SW480 (cell line): Measurements from ENCODE around the gene TMEM50B.
"Not testable (repeated sequence)": the region's sequence is repeated elsewhere in the genome, so short reads cannot be mapped to it uniquely, and the experiment has no call there.

ENCODE experiments used
- DNase-seq: peaks from one replicate; pipeline ENCODE4 v3.0.0-alpha.2; 2016; ENCODE audit warnings: low spot score

TMEM50B gene

DNA sequence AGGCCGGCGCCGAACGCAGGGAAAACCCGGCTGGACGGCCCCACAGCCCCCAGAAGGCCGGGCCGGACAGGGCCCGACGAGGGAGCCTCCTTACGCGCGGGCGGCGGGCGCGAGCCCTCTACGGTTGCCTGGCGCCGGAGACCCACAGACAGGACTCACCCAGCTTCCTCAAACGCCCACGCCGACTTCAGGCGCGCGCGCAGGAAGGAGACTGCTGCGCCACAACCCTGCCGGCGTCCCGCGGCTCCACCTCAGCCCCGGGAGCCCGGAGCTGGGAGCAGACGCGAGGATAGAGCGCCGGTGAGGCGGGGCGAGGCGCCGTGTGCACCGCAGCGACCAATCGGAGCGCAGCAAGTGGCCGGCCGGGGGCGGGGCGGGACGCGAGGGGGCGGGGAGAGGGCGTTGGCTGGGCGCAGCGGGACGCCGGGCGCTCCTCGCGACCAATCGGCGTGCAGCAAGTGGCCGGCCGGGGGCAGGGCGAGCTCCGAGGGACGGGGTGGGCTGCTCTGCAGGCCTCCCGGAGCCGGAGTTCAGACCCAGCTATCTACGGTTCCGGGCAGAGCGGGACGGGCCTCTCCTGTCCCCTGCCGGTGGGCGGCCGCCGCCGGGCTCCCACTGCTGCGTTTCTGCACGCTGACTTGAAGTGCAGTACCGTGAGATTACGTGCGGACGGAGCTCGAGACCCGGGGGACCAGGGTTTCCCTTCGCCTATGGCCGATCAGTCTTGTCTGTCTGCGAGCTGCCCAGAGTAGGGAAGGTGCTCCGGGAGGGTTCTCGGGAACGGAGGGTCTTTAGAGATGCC, at the start of gene TMEM50B:
Gene TMEM50B (minus strand): TSS at position 296 of the 802 bp plus-strand sequence. CDS start 11,089 bp downstream, outside the sequence.
- DNase-seq, result peak; percentile 97

DNA sequence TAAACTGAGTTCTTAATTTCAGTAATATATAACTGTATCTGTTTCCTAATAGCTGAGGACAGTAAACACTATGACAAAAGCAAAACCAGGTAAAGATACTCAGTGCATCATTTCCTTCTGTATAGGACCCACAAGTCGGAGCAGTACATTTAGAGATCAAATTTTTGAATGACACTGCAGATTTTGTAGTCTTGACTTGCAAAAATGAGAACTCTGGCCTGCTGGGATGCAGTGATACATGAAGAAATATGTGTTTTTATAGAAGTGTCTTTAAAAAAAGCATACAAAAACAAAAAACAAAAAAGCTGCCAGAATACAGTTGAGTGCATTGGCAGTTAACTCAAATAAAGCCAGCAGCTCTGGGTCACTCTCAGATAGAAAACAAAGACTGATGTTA, 43.2 kb upstream of the TMEM50B start:
- DNase-seq, result no peak

DNA sequence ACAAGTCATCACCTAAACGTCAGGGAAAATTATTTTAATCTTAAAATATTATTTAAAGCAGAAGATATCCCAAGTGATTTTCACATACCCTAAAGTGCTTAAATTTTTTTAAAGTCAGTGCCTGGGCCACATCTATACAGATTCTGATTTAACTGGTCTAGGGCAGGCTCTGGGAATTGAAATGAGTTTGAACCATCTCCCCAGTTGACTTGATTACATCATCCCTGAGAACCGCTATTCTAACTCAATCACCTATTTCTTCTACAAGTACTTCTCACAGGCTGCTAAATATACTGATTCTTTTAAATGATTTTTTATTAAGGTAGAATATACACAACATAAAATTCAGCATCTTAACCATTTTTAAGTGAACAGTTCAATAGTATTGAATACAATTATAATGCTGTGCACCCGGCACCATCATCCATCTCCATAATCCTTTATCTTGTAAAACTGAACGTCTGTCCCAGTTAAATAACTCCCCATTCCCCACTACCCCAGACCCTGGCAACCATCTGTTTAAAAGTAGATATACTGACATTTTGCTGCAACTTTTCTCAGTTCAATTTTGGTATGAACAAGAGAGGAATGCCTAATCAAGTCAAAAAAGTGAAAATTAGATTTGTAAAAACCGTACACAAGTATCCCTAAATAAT, 42.7 kb upstream of the TMEM50B start:
- no peak for DNase-seq

DNA sequence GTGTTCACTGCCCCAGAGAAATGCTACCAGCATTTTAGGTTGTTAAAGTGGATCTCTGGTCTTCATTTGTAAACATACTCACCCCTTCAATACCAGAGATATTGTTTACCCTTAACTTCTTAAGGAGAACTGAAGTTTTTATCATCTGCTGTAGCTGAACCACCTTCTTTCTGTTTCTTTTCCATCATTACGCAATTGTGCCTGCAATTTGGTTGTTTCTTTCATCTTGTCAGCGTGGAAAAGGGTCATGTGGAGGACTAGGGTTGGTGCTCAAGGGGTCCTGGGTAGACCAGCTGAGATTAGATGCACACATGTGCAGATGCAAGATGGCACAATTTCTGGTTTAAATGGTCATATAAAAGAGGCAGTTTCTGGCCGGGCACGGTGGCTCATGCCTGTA, 39.1 kb upstream of the TMEM50B start:
- DNase-seq, result no peak

DNA sequence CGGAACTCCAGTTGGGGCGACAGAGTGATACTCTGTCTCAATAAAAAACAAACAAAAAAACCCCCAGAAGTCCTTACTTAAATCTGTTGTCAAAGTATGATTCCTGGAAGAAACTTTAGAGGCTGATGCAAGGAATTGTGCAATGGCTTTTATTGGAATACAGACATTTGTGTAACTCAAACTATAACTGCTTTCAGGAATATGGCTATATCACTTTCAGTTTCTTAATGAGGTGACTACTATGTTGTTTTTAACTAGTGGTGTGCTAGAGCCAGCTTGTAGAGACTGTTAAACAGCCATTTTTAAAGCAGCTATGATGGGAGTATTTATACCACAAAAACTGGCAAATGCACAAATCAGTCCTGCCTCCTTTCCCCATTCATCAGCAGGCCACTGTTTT, 34.5 kb upstream of the TMEM50B start:
- no peak for DNase-seq

DNA sequence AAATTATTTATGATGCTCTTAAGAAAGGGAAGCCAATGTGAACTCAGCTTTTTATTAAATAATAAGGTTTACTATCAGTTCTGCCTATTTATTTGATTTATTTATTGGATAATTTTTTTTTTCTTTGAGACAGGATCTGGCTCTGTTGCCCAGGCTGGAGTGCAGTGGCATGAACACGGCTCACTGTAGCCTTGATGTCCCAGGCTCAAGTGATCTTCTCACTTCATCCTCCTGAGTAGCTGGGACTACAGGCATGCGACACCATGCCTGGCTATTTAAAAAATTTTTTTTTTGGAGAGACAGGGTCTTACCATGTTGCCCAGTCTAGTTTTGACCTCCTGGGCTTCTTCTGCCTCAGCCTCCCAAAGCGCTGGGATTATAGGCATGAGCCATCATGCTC, 32.7 kb upstream of the TMEM50B start:
- DNase-seq, result no peak

DNA sequence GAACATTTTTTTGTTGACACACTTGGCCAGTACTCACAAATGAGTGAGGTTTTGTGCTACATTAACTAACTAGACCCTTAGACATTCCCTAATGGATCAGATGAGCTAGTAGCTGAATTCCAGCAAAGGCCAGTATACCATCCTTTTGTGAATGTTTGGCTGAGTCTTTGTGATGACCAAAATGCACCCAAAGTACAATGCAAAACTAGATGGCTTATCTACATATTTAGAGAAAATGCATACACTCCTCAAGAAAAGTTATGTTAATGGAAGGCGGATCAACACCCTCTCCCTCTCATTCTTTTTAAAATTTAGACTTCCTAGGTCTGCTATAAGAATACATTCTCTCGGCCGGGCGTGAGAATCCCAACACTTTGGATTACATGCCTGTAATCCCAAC, 31.9 kb upstream of the TMEM50B start:
- DNase-seq, result no peak

DNA sequence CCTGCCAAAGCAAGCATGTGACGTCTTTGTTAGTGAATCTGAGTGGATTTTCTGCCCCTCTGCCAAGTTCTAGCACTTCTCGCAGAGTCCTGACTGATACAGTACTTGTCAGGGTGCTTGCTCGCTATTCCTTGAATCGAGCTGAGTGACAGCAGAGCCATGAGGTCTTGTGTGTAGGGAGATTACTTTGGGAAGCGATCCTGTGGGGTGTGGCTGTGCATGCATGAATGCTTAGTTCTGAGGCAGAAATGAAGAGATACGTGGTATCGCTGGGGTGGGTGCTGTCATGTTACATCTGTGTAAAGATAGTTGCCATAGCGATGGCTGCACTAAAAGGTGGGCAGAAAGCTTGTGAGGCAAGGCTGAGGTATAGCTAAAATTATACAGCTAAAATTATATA, 31.1 kb upstream of the TMEM50B start:
- no peak for DNase-seq

DNA sequence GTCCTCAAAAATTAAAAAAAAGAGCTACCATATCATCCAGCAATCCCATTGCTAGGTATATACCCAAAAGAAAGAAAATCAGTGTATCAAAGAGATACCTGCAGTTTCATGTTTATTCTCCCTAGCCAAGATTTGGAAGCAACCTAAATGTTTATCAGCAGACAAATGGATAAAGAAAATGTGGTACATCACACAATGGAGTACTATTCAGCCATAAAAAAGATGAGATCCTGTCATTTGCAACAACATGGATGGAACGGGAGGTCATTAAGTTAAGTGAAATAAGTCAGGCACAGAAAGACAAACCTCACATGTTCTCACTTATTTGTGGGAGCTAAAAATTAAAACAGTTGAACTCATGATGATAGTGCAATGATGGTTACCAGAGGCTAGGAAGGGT, 27.2 kb upstream of the TMEM50B start:
- DNase-seq, result not testable (repeated sequence)

DNA sequence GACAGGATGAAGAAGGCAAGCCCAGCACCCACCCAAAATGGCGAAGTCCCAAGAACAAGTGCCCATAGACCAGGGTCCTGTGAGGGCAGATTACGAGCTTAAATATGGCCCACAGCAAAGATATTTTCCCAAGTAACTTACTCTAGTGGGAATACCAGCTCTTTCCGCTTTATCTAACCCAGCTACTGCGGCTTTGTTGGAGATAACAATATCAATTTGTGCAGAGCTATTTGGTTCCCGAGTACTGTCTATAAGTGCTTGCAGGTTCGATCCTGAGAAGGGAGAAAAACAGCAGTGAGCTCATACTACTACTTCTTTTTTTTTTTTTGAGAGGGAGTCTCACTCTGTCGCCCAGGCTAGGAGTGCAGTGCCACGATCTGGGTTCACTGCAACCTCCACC, 26.1 kb upstream of the TMEM50B start:
- no peak for DNase-seq

DNA sequence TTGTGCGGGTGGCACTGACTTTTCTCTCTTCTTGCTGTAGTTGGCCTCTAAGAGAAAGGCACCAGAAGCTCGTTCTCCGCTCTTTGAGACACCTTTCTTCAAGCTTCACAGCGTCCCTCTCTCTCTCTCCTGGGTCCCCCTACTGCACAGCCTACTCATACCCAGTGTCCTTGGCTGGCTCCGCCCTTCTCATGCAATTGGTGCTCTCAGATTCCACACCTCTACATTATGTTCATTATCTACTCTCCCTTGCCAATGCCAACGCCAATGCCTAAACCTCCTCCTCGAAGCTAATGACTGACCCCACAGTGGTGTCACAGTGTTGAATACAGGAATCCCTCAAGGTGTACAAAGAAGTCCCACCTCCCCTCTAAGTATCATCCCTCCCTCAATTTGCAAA, 16.6 kb upstream of the TMEM50B start:
- DNase-seq, result no peak

DNA sequence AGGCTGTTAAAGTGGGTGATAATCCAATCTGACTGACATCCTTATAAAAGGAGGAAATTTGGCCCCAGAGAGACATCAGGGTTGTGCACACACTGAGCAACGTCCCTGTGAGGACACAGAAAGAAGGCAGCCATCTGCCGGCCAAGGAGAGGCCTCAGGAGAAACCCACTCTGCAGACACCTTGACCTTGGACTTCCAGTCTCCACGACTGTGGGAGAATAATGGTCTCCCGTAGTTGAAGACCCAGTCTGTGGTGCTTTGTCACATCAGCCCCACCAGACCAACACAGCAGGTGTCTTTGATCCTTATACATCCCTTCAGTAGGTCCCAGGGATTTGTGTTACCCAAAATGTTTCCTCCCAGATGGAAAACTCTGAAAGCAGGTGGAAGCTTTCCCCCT, 16.0 kb upstream of the TMEM50B start:
- no peak for DNase-seq

DNA sequence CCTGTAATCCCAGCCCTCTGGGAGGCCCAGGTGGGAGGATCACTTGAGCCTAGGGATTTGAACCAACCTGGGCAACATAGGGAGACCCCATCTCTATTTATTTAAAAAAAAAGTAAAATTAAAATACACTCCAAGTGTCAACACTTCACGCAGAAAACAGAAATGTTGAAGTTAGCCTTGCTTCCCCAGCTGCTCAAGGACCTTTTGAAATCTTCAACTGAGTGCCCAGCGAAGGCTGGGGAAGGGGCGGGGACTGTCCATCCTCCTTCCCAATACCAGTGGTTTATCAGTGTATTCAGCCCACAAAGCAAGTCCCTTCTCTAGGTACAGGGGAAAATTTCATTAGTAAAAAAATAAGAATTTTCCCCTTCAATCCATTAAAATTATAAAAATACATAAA, 14.0 kb upstream of the TMEM50B start:
- DNase-seq, result no peak

DNA sequence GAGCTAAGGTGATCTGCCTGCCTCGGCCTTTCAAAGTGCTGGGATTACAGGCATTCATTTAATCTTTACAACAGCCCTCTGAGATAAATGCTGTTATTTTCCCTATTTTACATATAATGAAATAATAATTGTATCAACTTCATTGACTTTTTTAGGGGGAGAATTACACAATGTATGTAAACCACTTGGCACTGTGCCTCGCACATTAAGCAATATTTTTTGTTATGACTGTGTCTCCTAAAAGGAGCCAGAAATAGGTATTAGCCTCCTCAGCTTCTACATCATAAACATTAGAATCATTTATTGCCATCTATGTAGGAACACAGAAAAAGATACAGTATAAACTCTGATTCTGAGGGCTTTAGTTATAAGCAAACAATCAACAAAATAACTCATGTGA, 12.8 kb upstream of the TMEM50B start:
- DNase-seq, result no peak

DNA sequence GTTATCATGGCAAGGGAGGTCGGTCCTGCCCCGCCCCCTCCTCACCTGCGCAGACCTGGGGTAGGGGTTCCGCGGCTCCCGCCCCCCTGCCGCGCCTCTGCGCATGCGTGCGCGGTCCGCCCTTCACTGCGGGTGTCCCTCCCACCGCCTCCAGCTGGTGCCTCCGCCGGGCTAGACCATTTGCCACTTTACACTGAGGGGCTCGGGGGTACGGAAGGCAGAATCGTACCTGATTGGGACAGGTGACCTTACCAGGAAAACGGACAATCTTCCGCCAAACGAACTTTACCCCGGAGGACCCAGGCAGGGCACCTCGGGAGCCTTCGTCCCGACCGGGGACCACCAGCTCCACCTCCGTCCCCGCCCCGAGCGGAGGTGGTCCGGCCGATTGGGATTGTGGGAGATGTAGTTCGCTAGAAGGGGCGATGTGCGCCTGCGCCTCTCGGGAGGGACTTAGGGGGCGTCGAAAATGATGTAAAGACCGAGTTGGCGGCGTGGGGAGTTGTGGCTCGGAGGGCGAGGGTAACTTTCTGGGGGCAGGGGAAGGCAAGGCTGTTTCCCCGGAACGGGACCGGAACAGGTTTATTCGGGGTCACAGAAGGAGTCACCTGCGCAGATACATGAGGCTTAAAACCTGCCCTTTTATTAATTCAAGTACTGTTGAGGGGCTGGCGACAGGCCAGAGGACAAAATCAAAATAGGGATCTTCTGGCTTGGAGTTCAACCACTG, 11.8 kb upstream of the TMEM50B start, which contains the start of gene DNAJC28:
Gene DNAJC28 (minus strand): TSS at position 344 of the 730 bp plus-strand sequence. CDS start 2,323 bp downstream, outside the sequence.
- DNase-seq, result peak; percentile 90

DNA sequence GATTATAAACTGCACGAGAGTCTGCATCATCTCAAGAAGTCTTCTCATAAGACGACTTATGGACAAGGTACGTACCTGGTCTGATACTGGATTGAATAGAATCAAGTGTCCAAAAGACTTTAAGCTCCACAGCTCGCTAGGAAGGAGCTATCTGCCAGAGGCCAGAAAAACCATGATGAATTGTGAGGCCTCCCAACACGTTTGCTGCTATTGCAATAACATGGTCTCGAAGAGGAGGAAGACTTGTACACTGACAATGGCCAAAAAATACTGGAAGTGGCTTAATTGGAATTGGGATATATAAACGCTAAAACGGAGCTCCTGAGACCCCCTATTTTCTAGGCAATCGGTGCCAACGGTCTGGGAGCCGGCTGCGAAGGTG, 11.2 kb upstream of the TMEM50B start:
- peak; percentile 32 for DNase-seq

DNA sequence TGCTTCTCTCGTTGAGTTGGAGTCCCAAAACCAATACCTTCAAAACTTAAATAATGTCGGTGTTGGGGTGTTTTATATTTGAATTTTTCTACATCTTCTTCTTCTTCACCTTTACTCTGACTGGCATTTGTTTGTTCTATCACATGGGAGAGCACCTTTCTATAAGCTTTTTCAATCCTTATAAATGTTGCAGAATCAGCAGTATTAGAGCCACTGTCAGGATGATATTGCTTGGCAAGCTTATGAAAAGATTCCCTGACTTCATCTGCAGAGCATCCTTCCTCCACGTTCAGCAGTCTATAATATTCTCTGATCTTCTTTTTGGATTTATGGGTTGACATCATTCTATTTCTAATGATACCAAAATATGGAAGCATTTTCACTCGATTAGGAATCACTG, 9.2 kb upstream of the TMEM50B start:
- DNase-seq, result no peak

DNA sequence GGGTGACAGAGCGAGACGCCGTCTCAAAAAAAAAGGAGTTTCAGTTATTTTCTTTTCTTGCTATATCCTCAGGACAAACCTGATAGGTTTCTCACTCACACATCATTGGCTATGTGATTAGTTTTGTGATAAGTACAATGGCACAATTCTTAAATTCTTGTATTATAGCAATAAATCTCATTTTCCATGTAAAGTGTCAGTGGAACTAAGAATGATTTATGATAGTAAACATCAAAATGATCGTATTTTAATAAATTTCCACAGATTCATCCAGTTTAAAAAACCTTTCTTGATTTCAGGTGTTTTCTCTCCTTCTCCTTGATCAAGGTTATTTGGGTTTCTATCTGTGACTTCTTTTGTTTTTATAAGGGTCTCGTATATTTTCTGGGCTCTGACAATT, 8.2 kb upstream of the TMEM50B start:
- DNase-seq, result no peak

DNA sequence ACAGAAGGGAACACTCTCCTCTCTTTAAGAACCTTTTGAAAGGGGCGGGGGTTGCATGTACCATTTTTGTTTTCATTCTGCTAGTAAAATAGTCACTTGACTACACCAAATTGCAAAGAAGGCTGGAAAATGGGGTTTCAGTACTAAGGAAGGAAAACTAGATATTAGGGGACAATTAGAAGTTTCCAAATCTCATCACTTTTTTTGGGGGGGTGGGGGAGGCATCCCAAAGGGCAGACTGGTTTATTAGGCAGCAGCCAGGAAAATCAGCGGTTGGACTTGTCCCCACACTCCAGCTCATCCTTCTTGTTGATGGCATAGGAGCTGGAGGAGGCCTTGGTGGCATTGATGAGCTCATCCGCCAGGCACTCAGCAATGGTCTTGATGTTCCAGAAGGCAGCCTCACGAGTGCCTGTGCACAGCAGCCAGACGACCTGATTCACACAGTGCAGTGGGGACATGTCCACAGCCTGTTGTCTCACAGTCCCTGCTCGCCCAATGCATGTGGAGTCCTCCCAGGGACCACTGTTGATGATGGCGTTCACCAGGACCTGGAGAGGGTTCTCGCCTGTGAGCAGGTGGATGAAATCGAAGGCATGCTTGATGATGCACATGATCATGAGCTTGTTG, 1.7 kb upstream of the TMEM50B start:
- no peak for DNase-seq

DNA sequence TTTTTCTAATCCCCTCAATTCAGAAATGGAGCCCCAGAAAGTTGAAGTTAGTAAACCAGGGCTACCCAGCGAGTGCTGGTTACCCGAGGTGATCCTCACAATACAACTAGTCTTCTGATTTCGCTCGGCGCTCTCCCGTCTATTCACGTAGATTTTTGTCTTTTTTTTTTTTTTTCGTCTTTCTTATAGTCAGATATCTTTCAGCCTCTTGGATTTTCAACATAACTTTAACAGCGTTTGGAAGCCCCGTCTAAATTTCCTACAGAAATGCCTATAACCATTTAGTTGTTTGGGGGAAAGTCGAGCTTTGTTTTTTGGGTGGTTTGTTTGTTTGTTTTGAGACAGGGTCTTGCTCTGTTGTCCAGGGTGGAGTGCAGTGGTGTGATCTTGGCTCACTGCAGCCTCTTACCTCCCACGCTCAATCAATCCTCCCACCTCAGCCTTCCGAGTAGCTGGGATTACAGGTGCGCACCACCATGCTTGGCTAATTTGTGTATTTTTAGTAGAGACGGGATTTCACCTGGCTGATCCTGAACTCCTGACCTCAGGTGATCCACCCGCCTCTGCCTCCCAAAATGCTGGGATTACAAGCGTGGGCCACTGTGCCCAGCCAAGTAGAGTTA, 818 bp upstream of the TMEM50B start:
- no peak for DNase-seq

DNA sequence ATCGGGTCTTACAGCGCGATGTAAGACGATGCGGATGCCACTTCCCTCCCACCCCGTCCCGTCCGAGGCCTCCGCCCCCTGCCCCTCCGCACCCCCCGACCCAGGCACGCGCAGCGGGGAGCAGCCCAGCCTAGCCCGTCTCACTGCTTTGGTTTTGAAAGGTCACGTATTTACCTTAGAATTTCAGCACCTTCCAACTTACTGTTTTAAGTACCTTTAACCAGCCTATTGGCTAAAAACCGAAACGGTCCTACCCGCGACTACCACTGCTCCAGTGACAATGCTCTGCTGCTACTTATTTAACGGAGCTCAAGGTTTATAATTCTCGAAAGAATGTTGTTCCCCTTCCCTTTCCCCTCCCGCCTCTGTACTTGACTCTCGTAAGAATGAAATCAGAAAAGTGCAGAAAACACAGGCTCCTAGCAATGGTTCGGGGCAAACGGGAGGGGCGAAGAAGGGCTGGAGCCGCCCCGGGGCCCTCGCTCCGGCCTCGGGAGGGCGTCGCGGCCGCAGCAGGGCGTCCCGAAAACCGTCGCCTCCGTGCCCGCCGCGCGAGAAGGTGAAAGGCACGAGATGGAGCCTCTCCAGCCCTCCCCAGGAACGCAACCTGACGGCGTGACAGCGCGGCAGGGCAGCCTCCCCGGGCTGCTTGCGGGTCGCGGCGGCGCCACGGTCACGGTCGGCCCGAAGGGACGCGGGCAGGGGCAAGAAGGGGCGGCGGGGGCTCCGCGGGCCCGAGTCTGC, 667 bp downstream of the TMEM50B start:
- peak; percentile 57 for DNase-seq
